BE2C (cell line): ENCODE measurements around the gene MUC4.

Experiments used
- DNase-seq: peaks from one replicate; pipeline ENCODE4 v3.0.0-alpha.2; 2020
- H3K27me3 ChIP-seq: fragments of 250-450 bp; sonication (Bioruptor Pico); 2 replicates; pipeline ENCODE4 v1.5.1; 2020; ENCODE audit warnings: mild to moderate bottlenecking
- H3K36me3 ChIP-seq: fragments of 250-450 bp; sonication (Bioruptor Pico); 2 replicates; pipeline ENCODE4 v1.5.1; 2020; ENCODE audit warnings: mild to moderate bottlenecking
- H3K4me1 ChIP-seq: fragments of 250-450 bp; sonication (Bioruptor Pico); 2 replicates; pipeline ENCODE4 v1.5.1; 2020
- H3K4me3 ChIP-seq: 2 replicates; pipeline ENCODE4 v1.5.1; 2011; ENCODE audit warnings: low read depth, low read length
- H3K9me3 ChIP-seq: fragments of 250-450 bp; sonication (Bioruptor Pico); 2 replicates; pipeline ENCODE4 v1.5.1; 2020
- TF ChIP-seq, protein P1 (sequence below): IDR thresholded peaks from 2 replicates; pipeline ENCODE4 v1.5.1; 2012; ENCODE audit warnings: mild to moderate bottlenecking, low read depth, low read length

The MUC4 gene

DNA sequence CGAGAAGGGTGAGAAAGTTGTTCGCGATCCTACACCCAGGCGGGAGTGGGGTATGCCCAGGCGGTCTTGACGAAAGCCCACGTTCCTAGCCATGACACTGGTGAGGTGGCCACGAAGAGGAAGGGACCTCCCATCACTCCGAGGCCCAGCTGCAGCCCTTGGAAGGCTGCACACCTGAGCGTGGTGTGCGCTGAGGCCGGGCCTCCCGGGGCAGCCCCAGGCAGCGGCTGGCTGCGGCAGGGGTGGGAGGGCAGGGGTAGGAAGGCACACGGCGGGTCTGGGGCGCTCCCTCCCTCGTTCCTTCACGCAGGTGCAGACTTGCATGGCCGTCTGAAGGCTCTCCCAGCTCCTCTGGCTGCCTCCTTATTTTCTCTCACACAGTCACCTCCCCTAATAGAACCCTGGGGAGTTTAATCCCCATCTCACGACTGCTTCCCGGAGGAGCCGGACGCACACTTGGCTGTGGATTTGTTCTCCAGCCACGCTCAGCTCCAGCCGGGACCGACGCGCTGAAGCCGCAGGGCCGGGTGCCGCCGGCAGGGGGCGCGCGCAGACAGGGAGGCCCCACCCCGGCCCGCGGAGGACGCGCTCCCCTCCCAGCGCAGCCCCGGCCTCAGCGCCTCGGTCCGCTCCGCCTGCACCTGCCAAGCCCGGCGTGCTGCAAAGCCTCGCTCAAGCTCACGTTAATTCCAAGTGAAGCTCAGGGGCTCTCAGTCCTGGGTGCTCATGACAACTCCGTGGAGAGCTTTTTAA lies 37.8 kb upstream of the MUC4 start:
- DNase-seq, result peak; percentile 76
- H3K9me3 ChIP-seq, result no peaks in the 10 kb centered on the region
- H3K36me3 ChIP-seq, result no peaks in the 10 kb centered on the region
- H3K27me3 ChIP-seq, result 0 out of 2 replicates have a peak, but pooled peaks cover 2% of the 10 kb centered on the region
- TF ChIP-seq, protein P1, sequence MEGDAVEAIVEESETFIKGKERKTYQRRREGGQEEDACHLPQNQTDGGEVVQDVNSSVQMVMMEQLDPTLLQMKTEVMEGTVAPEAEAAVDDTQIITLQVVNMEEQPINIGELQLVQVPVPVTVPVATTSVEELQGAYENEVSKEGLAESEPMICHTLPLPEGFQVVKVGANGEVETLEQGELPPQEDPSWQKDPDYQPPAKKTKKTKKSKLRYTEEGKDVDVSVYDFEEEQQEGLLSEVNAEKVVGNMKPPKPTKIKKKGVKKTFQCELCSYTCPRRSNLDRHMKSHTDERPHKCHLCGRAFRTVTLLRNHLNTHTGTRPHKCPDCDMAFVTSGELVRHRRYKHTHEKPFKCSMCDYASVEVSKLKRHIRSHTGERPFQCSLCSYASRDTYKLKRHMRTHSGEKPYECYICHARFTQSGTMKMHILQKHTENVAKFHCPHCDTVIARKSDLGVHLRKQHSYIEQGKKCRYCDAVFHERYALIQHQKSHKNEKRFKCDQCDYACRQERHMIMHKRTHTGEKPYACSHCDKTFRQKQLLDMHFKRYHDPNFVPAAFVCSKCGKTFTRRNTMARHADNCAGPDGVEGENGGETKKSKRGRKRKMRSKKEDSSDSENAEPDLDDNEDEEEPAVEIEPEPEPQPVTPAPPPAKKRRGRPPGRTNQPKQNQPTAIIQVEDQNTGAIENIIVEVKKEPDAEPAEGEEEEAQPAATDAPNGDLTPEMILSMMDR, result peak; percentile 48
- no peak overlapping the region for H3K4me3 ChIP-seq
- no peaks in the 10 kb centered on the region for H3K4me1 ChIP-seq

DNA sequence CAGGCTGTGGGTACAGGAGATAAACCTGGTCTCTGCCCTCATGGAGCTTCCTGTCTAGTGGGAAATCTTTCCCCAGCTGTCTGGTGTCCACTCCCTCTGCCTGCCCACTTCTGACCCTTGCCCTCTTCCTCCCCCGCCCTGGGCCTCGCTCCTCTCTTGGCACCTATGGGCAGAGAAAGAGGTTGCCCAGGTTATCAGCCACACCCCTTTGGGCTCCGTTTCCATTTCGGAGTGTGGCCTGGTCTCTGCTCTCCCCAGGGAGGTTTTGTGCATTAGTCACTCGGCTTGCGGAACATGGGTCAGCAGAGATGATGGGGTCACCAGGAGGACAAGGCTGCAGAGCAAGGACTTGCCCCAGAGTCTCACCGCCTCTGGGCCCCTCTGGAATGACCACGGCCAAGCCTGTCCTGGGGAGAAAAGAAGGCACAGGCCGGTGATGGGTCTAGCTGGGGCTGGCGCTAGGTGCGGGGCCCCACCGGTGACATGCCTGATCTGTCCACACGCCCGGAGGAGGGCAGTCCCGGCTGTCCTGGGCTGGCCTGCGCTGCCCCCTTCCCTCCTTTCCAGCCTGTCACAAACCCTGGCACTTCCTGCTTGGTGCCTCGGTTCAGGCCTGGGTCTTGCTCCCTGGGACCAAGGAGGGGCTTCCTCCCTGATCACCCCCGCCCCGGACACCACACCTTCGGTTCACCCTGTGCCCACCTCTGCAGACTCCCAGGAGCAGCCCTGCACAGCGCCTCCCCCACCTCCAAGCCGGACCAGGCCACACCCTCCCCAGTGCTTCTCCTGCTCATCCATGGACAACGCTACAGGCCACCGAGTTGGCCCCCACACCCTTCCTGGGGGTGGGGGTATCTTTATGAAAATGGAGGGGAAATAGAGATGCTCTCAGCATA lies 35.6 kb upstream of the MUC4 start:
- Histone ChIP-seq H3K27me3 (0 out of 2 replicates have a peak, but pooled peaks cover 2% of the 10 kb centered on the region), H3K4me1 (no peaks in the 10 kb centered on the region), H3K4me3 (no peak overlapping the region), H3K9me3 (no peaks in the 10 kb centered on the region), H3K36me3 (no peaks in the 10 kb centered on the region)
- TF ChIP-seq, protein P1, result no peak
- DNase-seq, result no peak

DNA sequence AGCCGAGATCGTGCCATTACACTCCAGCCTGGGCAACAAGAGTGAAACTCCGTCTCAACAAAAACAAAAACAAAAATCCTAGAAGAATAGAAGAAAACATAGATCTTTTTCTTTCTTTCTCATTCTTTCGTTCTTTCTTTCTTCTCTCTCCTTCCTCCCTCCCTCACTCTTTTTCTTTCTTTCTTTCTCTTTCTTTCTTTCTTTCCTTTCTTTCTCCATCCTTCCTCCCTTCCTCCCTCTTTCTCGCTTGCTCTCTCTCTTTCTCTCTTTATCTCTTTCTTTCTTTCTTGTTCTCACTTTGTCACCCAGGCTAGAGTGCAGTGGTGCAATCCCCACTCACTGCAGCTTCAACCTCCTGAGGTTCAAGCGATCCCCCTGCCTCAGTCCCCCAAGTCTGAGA lies 33.8 kb upstream of the MUC4 start:
- H3K4me1 ChIP-seq, result no peaks in the 10 kb centered on the region
- no peaks in the 10 kb centered on the region for H3K9me3 ChIP-seq
- no peak for DNase-seq
- no peak overlapping the region for H3K4me3 ChIP-seq
- TF ChIP-seq, protein P1, result no peak
- H3K27me3 ChIP-seq, result 0 out of 2 replicates have a peak, but pooled peaks cover 2% of the 10 kb centered on the region
- no peaks in the 10 kb centered on the region for H3K36me3 ChIP-seq

DNA sequence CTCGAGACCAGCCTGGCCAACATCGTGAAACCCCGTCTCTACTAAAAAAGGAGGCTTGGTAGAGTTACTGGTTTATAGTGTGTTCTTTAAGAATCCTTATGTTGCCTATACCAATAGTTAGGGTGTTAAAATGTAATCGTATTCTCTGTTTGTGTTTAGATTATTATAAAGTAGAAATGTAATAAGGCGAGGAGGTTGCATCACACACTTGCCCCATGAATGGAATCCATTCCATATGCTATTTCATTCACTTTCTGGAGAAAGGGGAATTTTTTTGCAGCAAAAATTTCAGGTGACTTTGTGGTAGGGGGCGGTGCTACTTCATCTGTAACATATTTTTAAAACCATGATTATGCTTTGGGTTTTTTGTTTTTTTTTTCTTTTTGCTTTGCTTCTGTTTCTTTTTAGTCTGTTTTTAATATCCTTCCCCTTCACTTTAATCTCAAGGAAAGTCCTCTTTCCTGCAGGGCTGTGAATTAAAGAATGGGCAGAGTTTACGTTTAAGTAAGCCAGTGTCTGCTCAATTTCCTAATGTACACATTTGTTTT lies 33.0 kb upstream of the MUC4 start:
- no peak for DNase-seq
- H3K9me3 ChIP-seq, result no peaks in the 10 kb centered on the region
- H3K4me1 ChIP-seq, result no peaks in the 10 kb centered on the region
- TF ChIP-seq, protein P1, result no peak
- 0 out of 2 replicates have a peak, but pooled peaks cover 2% of the 10 kb centered on the region for H3K27me3 ChIP-seq
- no peaks in the 10 kb centered on the region for H3K36me3 ChIP-seq
- no peak overlapping the region for H3K4me3 ChIP-seq

DNA sequence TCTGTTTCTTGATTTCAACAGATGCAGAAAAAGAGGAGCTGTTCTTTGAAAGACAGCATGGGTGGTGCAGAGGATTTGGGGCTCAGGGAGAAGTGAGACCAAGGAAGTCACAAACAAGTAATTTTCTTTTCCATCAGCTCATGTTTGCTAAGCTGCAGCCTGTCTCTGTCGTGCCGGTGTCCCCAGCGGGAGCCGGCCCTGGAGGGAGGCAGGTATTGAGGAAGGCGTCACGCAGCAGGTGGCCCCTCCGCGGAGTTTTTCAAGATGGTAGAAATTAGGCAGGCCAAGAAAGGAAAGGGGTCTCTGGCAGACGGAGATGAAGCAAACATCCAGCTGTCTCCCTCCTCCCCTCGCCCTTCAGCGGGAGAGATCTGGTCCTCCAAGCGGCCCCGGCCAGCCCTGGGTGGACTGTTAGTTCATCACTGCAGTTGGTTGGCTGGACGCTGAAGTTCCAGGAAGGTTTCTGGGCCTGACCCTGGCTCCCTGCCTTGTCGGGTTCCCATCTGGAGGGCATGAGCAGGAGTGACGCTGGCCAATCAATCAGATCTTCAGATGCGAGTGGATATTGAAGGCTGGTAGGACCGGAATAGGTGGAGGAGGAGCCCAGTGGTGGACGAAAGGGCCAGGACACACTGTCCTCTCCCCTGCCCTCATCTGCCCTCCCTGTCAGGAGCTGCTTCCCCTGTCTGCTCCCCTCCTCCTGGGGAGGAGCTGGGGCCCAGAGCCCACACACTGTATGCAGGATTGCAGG lies 27.7 kb upstream of the MUC4 start:
- Histone ChIP-seq H3K27me3 (no peaks in the 10 kb centered on the region), H3K4me3 (no peak overlapping the region), H3K9me3 (no peaks in the 10 kb centered on the region), H3K36me3 (no peaks in the 10 kb centered on the region), H3K4me1 (no peaks in the 10 kb centered on the region)
- TF ChIP-seq, protein P1, result no peak
- DNase-seq, result no peak
